PC-3 (cell line): ENCODE data around the gene CPNE7. TPM values are rescaled to one million over a fixed set of nuclear protein-coding genes. Genes with fewer than 3 reads are reported as not detected.

Experiments used
- ATAC-seq: fragments of 200-7000 bp; cut with Tn5 transposase; 2 replicates; pipeline ENCODE4 v1.9.1; 2020; ENCODE audit warnings: mild to moderate bottlenecking, moderate library complexity
- BruUV-seq: library from RNA; stranded (reverse); fragments of 400-500 nt; replicated peaks from 2 replicates; lab custom pipeline; 2021; lab: Mats Ljungman, UMichigan
- CTCF ChIA-PET: fragments of 300-600 bp; sonication (Branson Sonifier 250); formaldehyde crosslinking; loops from one replicate; lab custom pipeline; 2022; ENCODE audit warnings: antibody characterized with exemption; lab: Charles Lee
- POLR2A ChIA-PET: fragments of 300-600 bp; sonication (Branson Sonifier 250); formaldehyde crosslinking; loops from one replicate; lab custom pipeline; 2022; ENCODE audit warnings: antibody characterized with exemption; ENCODE audit not compliant: unreplicated experiment; lab: Charles Lee
- DNase-seq: peaks from one replicate; pipeline ENCODE4 v3.0.0-alpha.2; 2015
- H2AFZ ChIP-seq: fragments of 300-600 bp; sonication (generic); 2 replicates; pipeline ENCODE4 v1.6.0; 2016; ENCODE audit warnings: antibody characterized with exemption, low read length
- H3F3A ChIP-seq: fragments of 300-600 bp; sonication (generic); one replicate; pipeline ENCODE4 v1.6.0; 2017; ENCODE audit warnings: antibody characterized with exemption, low read length, control low read depth, mild to moderate bottlenecking; ENCODE audit not compliant: unreplicated experiment
- H3K27ac ChIP-seq: fragments of 300-600 bp; sonication (generic); 2 replicates; pipeline ENCODE4 v1.5.1; 2016; ENCODE audit warnings: mild to moderate bottlenecking, low read length
- H3K27me3 ChIP-seq: fragments of 300-600 bp; sonication (generic); 2 replicates; pipeline ENCODE4 v1.6.1; 2016; ENCODE audit warnings: low read length, mixed read lengths
- H3K36me3 ChIP-seq: fragments of 300-600 bp; sonication (generic); 2 replicates; pipeline ENCODE4 v1.6.1; 2016; ENCODE audit warnings: low read depth, mixed run types, low read length, mixed read lengths
- H3K4me1 ChIP-seq: fragments of 300-600 bp; sonication (generic); 2 replicates; pipeline ENCODE4 v1.5.1; 2016; ENCODE audit warnings: low read length; ENCODE audit not compliant: insufficient read depth
- H3K4me2 ChIP-seq: fragments of 300-600 bp; sonication (generic); 2 replicates; pipeline ENCODE4 v1.6.0; 2016; ENCODE audit warnings: low read length
- H3K4me3 ChIP-seq: fragments of 300-600 bp; sonication (generic); 2 replicates; pipeline ENCODE4 v1.5.1; 2016; ENCODE audit warnings: mild to moderate bottlenecking, low read length, mixed read lengths
- H3K79me2 ChIP-seq: fragments of 300-600 bp; sonication (generic); 2 replicates; pipeline ENCODE4 v1.6.1; 2017; ENCODE audit warnings: low read length, mixed read lengths
- H3K9ac ChIP-seq: fragments of 300-600 bp; sonication (generic); 2 replicates; pipeline ENCODE4 v1.6.0; 2016; ENCODE audit warnings: mild to moderate bottlenecking, low read length
- H3K9me2 ChIP-seq: fragments of 300-600 bp; sonication (generic); replicated peaks from 2 replicates; pipeline ENCODE4 v1.6.1; 2016; ENCODE audit warnings: mixed run types, low read length, mixed read lengths
- H3K9me3 ChIP-seq: fragments of 300-600 bp; sonication (generic); 2 replicates; pipeline ENCODE4 v1.6.1; 2016; ENCODE audit warnings: low read length, mixed read lengths
- H4K20me1 ChIP-seq: fragments of 300-600 bp; sonication (generic); 2 replicates; pipeline ENCODE4 v1.6.1; 2016; ENCODE audit warnings: low read length, mixed read lengths
- CTCF ChIP-seq: fragments of 300-600 bp; sonication (generic); conservative IDR thresholded peaks from 2 replicates; pipeline ENCODE4 v1.5.1; 2017; ENCODE audit warnings: antibody characterized with exemption, low read depth, mild to moderate bottlenecking, low read length
- EZH2 ChIP-seq: fragments of 300-600 bp; sonication (generic); IDR thresholded peaks from one replicate; pipeline ENCODE4 v1.6.1; 2017; ENCODE audit warnings: antibody characterized with exemption, mild to moderate bottlenecking, low read length; ENCODE audit not compliant: unreplicated experiment
- EZH2phosphoT487 ChIP-seq: fragments of 300-600 bp; sonication (generic); IDR thresholded peaks from 2 replicates; pipeline ENCODE4 v1.6.1; 2018; ENCODE audit warnings: mild to moderate bottlenecking, antibody characterized with exemption, low read length, borderline replicate concordance
- intact Hi-C: fragments of 100-400 bp; cut with micrococcal nuclease; formaldehyde crosslinking; loops from 2 replicates; pipeline ENCODE4 v1.9.0; 2023
- total RNA-seq: library from RNA; depleted of rRNA; stranded (reverse); fragments of >200 nt; gene quantifications from 2 replicates; pipeline ENCODE4 v1.2.3, GENCODE V29; 2014

Gene CPNE7
- total RNA-seq, 1 experiment from 2014 or later = 29.7 TPM

GRCh38 chr16:89534252-89534756 is 41.3 kb upstream of the CPNE7 start:
- no peaks in the 10 kb centered on the region for H3K4me1 ChIP-seq
- DNase-seq (no peak), ATAC-seq (no peak)
- no peak for TF ChIP-seq CTCF
- no peak for TF ChIP-seq EZH2
- no peak for TF ChIP-seq EZH2phosphoT487
- no peak overlapping the region for H3K4me2 ChIP-seq
- no peaks in the 10 kb centered on the region for H3K27me3 ChIP-seq
- H2AFZ ChIP-seq = no peak overlapping the region
- no peak overlapping the region for H3K27ac ChIP-seq
- H3K9me2 ChIP-seq = no peaks in the 10 kb centered on the region
- peaks cover 8% of the 10 kb centered on the region; the same call in 1 of the 2 replicates for H3K36me3 ChIP-seq
- H3F3A ChIP-seq = no peaks in the 10 kb centered on the region
- ChIA-PET CTCF (no interaction called here), POLR2A (no interaction called here)
- H3K4me3 ChIP-seq = no peak overlapping the region
- intact Hi-C loops = no loop called here
- BruUV-seq = no TSS peak
- H3K9ac ChIP-seq = no peak overlapping the region
- no peaks in the 10 kb centered on the region for H3K9me3 ChIP-seq
- H3K79me2 ChIP-seq = no peaks in the 10 kb centered on the region
- H4K20me1 ChIP-seq = no peaks in the 10 kb centered on the region

GRCh38 chr16:89536371-89536770 is 39.2 kb upstream of the CPNE7 start:
- Histone ChIP-seq H3K4me3 (no peak overlapping the region), H4K20me1 (no peaks in the 10 kb centered on the region), H3K27ac (no peak overlapping the region), H3K9me3 (no peaks in the 10 kb centered on the region), H3K27me3 (no peaks in the 10 kb centered on the region), H3F3A (no peaks in the 10 kb centered on the region), H3K79me2 (no peaks in the 10 kb centered on the region), H3K9ac (no peak overlapping the region), H2AFZ (no peak overlapping the region), H3K4me2 (no peak overlapping the region), H3K9me2 (no peaks in the 10 kb centered on the region), H3K36me3 (no peaks in the 10 kb centered on the region; the same call in 1 of the 2 replicates), H3K4me1 (no peaks in the 10 kb centered on the region)
- no peak for TF ChIP-seq EZH2phosphoT487
- no peak for TF ChIP-seq CTCF
- TF ChIP-seq EZH2 = no peak
- POLR2A ChIA-PET = no interaction called here
- CTCF ChIA-PET = no interaction called here
- DNase-seq (no peak), ATAC-seq (no peak)
- intact Hi-C loops = no loop called here
- no TSS peak for BruUV-seq

- intact Hi-C loops = no loop called here
- no peak overlapping the region for H3K27ac ChIP-seq
- H2AFZ ChIP-seq = no peak overlapping the region
- TF ChIP-seq EZH2 (no peak), EZH2phosphoT487 (no peak), CTCF (no peak)
- DNase-seq = no peak
- no peak overlapping the region for H3K4me2 ChIP-seq
- no peaks in the 10 kb centered on the region for H4K20me1 ChIP-seq
- no peaks in the 10 kb centered on the region for H3K79me2 ChIP-seq
- H3K4me3 ChIP-seq = no peak overlapping the region
- H3F3A ChIP-seq = no peaks in the 10 kb centered on the region
- H3K4me1 ChIP-seq = no peaks in the 10 kb centered on the region
- no TSS peak for BruUV-seq
- POLR2A ChIA-PET = no interaction called here
- no peaks in the 10 kb centered on the region for H3K27me3 ChIP-seq
- H3K9me2 ChIP-seq = no peaks in the 10 kb centered on the region
- H3K36me3 ChIP-seq = no peaks in the 10 kb centered on the region; the same call in 1 of the 2 replicates
- no peak overlapping the region for H3K9ac ChIP-seq
- no peak for ATAC-seq
- no peaks in the 10 kb centered on the region for H3K9me3 ChIP-seq
- CTCF ChIA-PET = no interaction called here
Measured at GRCh38 chr16:89536886-89537548, 38.5 kb upstream of the CPNE7 start.
